GM19193 (cell line): ENCODE measurements around the gene UQCC5.

Experiments used
- POLR2A ChIP-seq: IDR thresholded peaks from 4 replicates; pipeline ENCODE4 v1.6.1; 2011; ENCODE audit not compliant: insufficient read depth, insufficient read length; ENCODE audit errors: extremely low read depth

Gene UQCC5

DNA sequence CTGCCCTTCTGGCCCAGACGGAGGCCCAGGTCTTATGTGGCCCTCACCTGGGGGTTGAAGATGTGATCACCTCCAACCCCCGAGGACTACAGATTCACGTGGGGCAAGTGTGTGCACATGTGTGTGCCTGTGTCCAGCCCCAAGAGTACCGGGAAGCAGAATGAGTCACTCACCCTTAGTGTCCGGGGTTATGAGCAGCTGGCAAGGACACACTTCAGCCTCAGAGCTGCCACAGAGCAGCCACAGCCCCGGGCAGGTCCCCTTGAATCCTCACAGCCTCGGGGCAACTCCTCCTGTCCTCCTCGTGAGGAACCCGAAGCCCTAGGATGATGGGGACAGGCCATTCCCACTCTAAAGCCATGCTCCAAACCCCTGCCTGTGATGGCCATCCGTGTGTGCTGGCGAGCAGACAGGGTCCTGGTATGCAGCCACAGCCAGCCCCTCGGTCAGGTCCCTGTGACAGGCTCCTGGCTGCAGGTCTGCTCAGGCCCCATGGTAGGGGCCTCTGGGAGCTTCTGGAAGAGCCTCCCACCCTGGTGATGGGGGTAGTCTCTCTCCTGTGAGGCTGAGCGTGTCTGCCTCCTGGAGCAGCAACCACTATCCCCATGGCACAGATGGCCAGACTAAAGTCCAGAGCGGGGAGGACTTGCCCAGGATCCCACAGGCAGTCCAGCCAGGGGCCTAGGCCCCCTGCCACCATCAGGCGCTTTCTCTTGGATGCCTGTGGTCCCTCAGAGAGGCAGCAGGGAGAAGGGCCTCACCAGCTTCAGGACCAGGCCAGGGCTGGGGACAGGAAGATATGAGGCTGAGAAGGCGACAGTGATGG lies 40.4 kb upstream of the UQCC5 start:
- no peak for TF ChIP-seq POLR2A

DNA sequence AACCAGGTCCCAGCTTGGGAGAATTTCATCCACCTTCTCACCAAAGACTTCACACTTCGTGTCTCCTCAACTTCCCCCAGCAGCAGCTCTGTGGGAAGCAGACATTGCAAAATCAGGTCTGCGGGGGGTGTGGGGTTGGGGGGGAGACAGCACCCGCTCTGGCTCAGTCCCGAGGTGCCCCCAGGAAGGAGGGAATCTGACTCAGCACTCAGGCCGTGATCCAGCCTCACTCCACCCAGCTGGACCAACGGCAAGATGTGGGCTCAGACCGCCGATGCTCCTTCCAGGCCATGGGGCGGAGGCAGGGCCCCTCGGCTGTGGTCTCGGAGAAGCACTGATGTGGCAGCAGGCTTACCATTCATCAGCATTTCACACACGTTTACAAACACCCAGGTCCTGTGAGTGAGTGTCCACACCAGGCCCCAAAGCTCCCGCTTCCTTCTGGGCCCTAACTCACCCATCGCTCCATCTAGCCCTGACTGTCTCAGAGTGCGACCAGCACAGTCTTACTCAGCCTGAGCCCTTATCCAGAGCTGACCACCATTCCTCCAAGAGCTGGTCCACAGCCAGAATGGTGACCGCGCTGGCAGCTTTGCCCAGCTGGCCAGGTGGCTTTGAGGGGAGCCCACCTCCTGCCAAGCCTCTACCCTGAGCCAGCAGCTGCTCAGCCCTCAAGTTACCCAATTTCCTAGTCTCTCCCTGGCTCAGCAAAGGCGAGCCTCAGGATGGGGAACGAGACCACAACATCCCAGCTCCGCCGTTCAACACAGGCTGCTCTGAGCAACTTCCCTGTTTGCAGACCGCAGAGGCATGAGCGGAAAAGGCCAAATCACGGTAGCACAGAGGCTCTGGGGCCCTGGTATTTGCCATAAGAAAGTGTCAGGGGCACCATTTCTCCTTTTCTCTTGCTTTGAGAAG lies 38.0 kb upstream of the UQCC5 start:
- TF ChIP-seq POLR2A: no peak

DNA sequence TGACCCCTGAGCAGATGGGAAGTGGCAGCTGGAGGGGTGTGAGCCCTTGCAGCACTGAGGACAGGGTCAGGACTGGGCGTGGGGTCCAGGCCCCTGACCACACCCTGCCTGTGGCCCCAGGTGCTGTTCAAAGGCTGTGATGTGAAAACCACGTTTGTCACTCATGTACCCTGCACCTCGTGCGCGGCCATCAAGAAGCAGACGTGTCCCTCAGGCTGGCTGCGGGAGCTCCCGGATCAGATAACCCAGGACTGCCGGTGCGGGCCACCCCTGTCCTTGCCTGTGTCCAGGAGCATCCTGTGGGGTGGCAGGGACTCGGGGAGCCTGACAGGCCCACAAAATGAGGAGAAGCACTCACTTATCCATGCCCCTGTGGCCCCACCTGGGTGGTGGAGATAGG lies 35.4 kb upstream of the UQCC5 start:
- no peak for TF ChIP-seq POLR2A

DNA sequence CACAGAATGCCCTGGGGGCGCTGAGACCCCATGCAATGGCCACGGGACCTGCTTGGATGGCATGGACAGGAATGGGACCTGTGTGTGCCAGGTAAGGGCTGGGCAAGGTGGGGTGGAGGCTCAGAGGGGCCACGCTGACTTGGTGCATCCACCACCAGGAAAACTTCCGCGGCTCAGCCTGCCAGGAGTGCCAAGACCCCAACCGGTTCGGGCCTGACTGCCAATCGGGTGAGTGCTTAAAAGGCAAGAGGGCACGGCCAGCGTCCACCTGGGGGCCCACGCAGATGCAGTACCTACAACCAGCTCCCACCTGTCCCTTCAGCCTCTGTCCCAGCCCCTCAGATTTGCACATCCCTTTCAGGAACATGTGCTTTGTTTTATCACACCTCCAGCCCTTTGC lies 34.4 kb upstream of the UQCC5 start:
- no peak for TF ChIP-seq POLR2A

DNA sequence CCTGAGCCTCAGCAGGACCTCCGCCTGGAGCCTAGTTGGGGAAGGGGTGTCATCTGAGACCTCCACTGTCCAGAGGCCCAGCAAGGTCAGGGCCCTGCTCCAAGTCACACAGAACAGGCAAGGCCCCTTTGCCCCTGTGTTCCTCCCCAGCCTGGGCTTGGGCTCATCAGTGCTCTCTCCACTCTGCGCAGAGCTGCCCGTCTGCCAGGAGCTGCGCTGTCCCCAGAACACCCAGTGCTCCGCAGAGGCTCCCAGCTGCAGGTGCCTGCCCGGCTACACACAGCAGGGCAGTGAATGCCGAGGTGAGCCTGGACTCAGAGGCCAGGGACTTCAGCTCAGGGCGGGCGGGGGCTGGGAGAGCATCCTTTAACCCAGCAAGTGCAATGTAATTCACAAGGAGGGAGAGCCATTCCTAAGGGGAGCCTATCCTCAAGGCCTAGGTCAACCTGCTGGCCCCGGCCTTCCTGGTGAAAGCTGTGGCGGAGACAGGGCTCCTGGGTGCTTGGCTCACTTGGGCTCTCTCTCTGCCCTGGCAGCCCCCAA lies 33.5 kb upstream of the UQCC5 start:
- TF ChIP-seq POLR2A: no peak

DNA sequence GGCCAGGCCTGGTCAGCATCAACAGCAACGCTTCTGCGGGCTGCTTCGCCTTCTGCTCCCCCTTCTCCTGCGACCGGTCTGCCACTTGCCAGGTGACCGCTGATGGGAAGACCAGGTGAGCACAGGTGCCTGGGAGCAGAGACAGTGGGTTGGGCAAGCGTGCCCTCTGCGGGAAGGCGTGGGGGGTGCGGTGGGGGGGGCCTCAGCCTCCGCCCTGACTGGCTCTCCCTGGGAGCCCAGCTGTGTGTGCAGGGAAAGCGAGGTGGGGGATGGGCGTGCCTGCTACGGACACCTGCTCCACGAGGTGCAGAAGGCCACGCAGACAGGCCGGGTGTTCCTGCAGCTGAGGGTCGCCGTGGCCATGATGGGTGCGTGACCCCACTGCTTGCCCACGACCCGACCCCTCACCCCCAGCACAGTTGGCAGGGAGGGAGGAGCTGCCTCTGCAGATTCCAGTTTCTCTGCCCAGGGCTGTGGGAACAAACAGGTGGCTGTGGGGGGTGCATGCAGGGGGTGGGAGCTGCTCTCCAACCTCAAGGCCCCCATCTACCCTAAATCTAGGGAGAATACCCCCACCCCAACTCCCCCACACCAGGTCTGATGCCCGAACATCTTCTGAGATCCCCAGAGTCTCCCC lies 32.5 kb upstream of the UQCC5 start:
- no peak for TF ChIP-seq POLR2A

DNA sequence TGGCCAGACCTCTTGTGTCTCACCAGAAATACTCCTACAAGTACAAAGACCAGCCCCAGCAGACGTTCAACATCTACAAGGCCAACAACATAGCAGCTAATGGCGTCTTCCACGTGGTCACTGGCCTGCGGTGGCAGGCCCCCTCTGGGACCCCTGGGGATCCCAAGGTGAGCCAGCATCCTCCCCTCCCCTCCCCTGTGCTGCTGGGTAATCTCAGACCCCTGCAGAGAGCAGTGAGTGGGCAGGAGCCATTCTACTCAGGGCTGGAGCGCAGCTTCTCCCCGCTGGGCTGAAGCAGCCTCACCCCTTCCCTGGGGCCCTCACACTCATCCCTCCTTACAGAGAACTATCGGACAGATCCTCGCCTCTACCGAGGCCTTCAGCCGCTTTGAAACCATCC lies 31.4 kb upstream of the UQCC5 start:
- no peak for TF ChIP-seq POLR2A

DNA sequence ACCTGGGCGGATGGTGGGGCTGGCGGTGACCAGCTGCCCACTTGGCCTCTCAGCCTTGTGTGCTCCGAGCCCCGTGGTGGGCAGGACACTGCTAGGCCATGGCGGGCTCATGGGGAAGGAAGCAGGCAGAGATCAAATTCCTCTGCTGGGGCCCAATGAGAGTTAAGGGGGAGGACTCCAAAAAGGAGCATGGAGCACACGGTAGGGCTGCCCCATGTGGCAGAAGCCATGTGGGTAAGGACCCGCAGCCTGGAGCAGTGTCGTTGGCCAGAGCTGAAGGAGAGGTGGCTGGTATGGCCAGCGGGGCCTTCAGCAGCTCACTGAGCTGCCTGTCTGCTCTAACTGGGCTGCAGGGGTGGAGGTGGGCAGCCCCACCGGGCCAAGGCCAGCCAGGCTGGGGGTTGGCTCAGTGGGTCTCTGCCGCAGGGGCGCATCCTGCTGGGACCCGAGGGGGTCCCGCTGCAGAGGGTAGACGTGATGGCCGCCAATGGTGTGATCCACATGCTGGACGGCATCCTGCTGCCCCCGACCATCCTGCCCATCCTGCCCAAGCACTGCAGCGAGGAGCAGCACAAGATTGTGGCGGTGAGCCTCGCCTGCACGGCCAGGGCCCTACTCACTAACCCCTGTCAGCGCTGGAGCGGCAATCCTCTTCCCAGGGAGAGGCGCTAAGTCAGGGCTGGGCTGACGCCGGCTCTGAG lies 30.0 kb upstream of the UQCC5 start:
- TF ChIP-seq POLR2A: no peak

DNA sequence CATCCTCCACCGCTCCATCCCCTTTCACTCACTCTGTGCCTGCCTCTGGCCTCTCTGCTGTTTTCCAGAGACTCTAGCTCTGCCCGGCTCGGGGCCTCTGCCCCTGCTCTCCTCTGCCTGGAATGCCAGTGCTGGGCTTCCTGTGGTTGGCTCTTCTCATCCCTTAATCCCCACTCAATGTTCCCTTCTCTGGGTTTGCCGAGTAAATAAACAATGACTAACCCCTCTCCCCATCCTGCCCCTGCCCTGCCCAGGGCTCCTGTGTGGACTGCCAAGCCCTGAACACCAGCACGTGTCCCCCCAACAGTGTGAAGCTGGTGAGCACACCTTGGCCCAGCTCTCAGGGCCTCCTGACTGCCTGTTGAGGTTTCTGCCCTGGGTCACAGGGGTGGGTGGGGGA lies 29.0 kb upstream of the UQCC5 start:
- no peak for TF ChIP-seq POLR2A

DNA sequence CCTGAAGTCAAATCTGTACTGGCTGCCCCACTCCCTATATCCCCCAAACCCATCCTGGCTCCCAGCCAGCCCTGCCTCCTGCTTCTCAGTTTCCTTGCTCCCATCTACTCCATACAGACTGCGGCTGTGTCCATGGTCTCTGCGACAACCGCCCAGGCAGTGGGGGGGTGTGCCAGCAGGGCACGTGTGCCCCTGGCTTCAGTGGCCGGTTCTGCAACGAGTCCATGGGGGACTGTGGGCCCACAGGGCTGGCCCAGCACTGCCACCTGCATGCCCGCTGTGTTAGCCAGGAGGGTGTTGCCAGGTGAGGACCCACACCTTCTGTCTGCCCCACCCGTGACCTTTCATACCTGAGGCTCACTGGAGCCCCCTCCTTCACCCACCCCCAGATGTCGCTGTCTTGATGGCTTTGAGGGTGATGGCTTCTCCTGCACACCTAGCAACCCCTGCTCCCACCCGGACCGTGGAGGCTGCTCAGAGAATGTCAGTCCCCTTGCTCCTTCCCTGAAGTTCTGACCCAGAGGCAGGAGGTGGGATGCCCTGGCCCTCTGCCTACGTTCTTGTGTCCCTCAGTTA lies 26.6 kb upstream of the UQCC5 start:
- TF ChIP-seq POLR2A: no peak

DNA sequence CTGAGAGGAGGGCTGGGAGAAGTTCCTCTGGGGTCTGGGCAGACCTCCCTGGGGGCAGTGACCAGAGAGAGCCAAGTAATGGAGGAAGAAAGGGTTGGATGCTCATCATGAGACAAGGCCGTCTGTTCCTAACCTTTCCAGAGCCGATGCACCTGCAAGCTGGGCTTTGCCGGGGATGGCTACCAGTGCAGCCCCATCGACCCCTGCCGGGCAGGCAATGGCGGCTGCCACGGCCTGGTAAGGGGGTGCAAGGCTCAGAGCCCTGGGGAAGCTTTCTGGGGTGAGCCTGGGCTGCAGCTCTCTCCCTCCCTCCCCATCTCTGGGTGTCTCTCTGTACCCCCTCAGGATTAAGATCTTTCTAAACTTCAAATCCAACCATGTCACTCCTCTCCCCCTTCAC lies 24.9 kb upstream of the UQCC5 start:
- TF ChIP-seq POLR2A: no peak

DNA sequence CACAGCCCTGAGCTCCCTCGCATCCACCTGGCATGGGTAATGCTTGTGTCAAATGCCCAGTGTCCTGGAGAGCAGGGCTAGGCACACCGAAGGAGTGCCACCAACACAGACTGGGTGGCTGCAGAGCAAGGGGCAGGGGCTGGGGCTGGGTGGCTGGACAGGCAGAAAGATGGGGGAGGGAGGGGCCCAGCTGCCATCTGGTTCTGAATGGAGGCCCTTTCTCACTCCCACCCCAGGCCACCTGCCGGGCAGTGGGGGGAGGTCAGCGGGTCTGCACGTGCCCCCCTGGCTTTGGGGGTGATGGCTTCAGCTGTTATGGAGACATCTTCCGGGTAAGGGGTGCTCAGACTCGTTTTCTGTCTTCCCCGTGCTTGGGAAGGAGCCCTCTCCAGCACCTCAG lies 24.3 kb upstream of the UQCC5 start:
- TF ChIP-seq POLR2A: no peak

DNA sequence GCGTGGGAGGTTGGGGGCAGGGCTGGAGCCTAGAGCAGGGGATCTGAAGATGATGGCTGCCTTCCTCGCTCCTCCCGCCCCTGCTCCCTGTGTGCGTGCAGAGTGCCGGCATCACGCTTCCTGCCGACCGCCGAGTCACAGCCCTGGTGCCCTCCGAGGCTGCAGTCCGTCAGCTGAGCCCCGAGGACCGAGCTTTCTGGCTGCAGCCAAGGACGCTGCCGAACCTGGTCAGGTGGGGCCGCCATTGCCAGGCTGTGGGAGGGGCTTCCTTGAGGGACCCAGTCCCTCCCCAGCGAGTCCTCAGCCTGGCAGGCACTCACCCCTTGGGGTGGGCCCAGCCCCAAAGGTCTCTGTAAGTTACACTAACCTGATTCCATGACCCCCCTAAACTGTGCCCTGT lies 23.7 kb upstream of the UQCC5 start:
- TF ChIP-seq POLR2A: no peak

DNA sequence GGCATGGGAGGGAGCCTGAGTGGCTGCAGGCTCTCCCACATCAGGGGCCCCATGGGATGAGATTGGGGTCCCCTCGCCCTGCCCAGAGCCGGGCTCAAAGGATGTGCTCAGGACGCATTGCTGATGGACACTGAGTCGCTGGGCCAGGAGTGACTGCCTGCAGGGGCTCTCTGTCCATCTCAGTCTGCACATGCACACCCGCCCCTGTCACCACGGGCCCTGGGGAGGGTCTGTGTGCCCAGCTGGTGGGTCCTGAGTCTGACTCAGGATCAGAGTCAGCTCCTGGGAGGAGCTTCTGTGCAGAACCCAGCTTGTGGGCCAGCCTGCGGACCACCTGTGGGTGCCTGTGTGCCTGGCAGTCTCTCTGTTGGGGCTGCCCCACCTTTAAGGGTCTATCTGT lies 23.1 kb upstream of the UQCC5 start:
- TF ChIP-seq POLR2A: no peak

DNA sequence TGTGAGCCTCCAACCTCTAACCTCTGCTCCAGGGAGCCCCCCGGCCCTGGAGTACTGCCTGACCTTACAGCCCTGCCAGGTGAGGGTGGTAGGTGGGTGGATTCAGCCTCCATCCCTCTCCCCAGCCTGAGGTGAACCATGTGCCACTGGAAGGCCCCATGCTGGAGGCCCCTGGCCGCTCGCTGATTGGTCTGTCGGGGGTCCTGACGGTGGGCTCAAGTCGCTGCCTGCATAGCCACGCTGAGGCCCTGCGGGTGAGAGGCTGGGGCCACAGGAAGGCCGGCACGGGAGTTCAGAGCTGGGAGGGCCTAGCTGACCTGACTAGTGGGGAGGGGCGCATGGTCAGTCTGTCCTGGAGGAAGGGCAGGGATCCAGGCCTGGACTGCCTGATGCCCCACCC lies 21.8 kb upstream of the UQCC5 start:
- TF ChIP-seq POLR2A: no peak

DNA sequence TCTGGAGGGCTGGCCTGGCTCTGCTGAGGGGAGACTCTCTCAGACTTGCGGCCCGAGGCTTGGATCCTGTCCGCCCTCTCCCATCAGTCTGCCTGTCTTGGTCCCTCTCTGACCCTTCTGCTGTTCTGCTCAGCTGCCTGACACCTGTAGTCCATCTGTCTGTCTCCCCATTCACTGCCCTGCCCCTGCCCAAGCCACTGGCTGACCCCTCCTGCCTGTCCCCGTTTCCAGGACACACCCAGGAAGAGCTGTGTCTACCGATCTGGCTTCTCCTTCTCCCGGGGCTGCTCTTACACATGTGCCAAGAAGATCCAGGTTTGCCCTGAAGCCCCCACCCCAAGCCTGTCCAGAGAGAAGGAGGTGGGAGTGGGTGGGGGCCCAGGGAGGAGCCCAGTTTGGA lies 21.2 kb upstream of the UQCC5 start:
- no peak for TF ChIP-seq POLR2A
